ENCODE measurements around the gene ESAM. TPM values are rescaled to one million over a fixed set of nuclear protein-coding genes. Genes with fewer than 3 reads are reported as not detected.
A peak's percentile ranks its signal among the peaks of the same experiment; 100 is the strongest.

Gene ESAM
- total and polyA plus RNA-seq, 11 donors: 24.8 to 111 (median 43.3) TPM

DNA sequence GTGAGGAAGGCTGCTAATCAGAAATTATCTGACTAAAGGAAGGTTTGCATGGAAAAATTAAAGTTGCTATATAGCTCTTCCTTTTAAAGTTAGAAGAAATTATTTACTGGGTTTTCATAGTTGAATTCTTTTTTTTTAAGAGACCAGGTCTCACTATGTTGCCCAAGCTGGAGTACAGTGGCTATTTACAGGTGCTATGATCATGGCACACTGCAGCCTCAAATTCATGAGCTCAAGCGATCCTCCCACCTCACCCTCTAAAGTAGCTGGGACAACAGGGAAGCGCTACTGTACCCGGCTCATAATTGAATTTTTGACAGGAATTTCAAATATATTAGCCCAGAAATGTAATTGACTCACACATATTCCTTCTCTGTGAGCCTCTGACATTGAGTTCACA, 34.2 kb upstream of the ESAM start:
- intact Hi-C loops (cut with DNase I): loop anchor here in 3 of 10 donors (5.0 to 10.0 kb wide), 3 partner anchors 34 to 132 kb away; partner anchors contain the start of genes ESAM (in 2 of the 3), SIAE (in 1 of the 3) and SPA17 (in 1 of the 3)
- ATAC-seq (no peak), DNase-seq (no peak)
- WGBS, 4 donors: 85 to 90% (median 88%) methylated on average over 3 of the region's 3 CpGs
- H3K27me3 ChIP-seq: no peaks in the 10 kb centered on the region
- H3K4me3 ChIP-seq: no peak overlapping the region
- H3K36me3 ChIP-seq: peaks cover 0 to 4% (median 0%) of the 10 kb centered on the region in 9 donors
- H3K4me1 ChIP-seq: peaks cover 3 to 48% (median 36%) of the 10 kb centered on the region in 12 donors
- H3K9me3 ChIP-seq: no peaks in the 10 kb centered on the region
- no peak for TF ChIP-seq POLR2A (IDR thresholded peaks at IDR 0.05)
- TF ChIP-seq, protein P1, sequence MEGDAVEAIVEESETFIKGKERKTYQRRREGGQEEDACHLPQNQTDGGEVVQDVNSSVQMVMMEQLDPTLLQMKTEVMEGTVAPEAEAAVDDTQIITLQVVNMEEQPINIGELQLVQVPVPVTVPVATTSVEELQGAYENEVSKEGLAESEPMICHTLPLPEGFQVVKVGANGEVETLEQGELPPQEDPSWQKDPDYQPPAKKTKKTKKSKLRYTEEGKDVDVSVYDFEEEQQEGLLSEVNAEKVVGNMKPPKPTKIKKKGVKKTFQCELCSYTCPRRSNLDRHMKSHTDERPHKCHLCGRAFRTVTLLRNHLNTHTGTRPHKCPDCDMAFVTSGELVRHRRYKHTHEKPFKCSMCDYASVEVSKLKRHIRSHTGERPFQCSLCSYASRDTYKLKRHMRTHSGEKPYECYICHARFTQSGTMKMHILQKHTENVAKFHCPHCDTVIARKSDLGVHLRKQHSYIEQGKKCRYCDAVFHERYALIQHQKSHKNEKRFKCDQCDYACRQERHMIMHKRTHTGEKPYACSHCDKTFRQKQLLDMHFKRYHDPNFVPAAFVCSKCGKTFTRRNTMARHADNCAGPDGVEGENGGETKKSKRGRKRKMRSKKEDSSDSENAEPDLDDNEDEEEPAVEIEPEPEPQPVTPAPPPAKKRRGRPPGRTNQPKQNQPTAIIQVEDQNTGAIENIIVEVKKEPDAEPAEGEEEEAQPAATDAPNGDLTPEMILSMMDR (IDR thresholded peaks at IDR 0.05): no peak
- no peak overlapping the region for H3K27ac ChIP-seq

DNA sequence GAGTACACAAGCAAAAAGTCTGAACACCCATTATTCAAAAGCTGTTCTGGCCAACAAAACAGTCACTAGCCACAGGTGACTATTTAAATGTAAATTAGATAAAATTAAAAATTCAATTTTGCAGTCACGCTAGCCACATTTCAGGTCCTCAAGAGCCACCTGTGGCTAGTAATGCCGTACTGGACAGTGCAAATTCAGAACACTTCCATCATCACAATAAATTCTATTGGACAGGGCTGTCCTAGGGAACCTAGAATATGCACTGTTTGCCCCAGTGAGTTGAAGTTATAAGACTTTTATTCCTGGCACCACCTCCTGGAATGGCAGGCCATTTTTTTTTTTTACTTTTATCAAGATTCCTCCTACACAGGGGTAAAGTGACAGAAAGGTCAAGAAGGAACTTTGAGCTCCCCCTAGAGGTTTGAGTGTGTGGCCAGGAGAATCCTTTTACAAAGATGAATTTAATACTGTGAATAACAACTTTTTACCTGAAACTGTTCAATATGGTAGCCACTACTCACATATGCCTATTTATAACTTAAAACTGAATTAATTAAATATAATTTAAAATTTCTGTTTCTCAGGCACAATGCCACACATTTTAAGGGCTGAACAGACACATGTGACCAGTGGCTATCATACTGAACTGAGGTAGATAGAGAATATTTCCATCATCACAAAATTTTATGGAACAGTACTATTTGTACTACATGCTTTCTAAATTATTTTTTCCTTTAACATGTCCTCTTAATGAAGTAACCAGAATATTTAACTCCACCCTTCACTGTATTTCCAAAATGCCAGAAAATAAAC, 31.6 kb upstream of the ESAM start:
- intact Hi-C loops (cut with DNase I): loop anchor here in 1 of 10 donors (10.0 kb wide), 1 partner anchor 129 kb away; no protein-coding TSS in a partner anchor
- no peak for TF ChIP-seq POLR2A (IDR thresholded peaks at IDR 0.05)
- TF ChIP-seq, protein P1 (IDR thresholded peaks at IDR 0.05): peak; percentile 52 to 75 (median 66)
- no peaks in the 10 kb centered on the region for H3K9me3 ChIP-seq
- peaks cover 0 to 4% (median 0%) of the 10 kb centered on the region in 9 donors for H3K36me3 ChIP-seq
- no peak for DNase-seq
- 78 to 98% (median 88%) methylated on average over 2 of the region's 2 CpGs for WGBS, 4 donors
- no peak overlapping the region for H3K27ac ChIP-seq
- H3K27me3 ChIP-seq: no peaks in the 10 kb centered on the region
- H3K4me1 ChIP-seq: peaks cover 0 to 38% (median 22%) of the 10 kb centered on the region in 12 donors
- H3K4me3 ChIP-seq: no peak overlapping the region
- peak in 2 of 4 donors; percentile 42 to 53 for ATAC-seq

GRCh38 chr11:124791626-124792341, 29.7 kb upstream of the ESAM start:
- Histone ChIP-seq H3K9me3 (no peaks in the 10 kb centered on the region), H3K4me1 (peaks cover 0 to 21% (median 6%) of the 10 kb centered on the region in 12 donors), H3K4me3 (no peak overlapping the region), H3K36me3 (peaks cover 0 to 4% (median 0%) of the 10 kb centered on the region in 9 donors), H3K27me3 (no peaks in the 10 kb centered on the region), H3K27ac (no peak overlapping the region)
- WGBS, 4 donors: 84 to 94% (median 91%) methylated on average over 4 of the region's 4 CpGs
- no peak for ATAC-seq
- TF ChIP-seq, protein P1 (IDR thresholded peaks at IDR 0.05): no peak
- TF ChIP-seq POLR2A (IDR thresholded peaks at IDR 0.05): no peak
- no peak for DNase-seq
- intact Hi-C loops (cut with DNase I): loop anchor here in 1 of 10 donors (10.0 kb wide), 1 partner anchor 127 kb away; no protein-coding TSS in a partner anchor

DNA sequence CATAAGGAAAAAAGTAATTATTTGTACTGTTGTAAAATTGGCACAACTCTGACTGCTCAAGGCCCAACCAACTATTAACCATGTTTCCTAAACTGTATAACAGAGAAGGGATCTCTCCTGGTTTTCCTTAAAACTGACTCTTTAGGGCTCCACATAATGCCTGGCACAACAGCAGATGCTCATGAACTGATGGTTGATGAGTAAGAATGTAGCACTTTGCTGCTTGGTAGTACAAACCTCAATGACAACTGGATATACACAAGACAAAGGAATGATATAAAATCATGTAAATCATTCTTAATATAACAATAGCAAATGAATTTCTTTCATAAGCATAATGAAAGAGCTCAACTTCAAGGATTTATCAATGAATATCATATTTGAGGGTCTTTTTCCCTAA, 26.4 kb upstream of the ESAM start:
- Histone ChIP-seq H3K9me3 (no peaks in the 10 kb centered on the region), H3K27me3 (no peaks in the 10 kb centered on the region), H3K27ac (no peak overlapping the region), H3K36me3 (no peaks in the 10 kb centered on the region), H3K4me3 (no peak overlapping the region), H3K4me1 (peaks cover 0 to 15% (median 3%) of the 10 kb centered on the region in 12 donors)
- ATAC-seq (no peak), DNase-seq (no peak)
- TF ChIP-seq POLR2A (IDR thresholded peaks at IDR 0.05): no peak
- TF ChIP-seq, protein P1 (IDR thresholded peaks at IDR 0.05): no peak
- intact Hi-C loops (cut with DNase I): no loop called here
